NCI-H1417 (cell line): ENCODE data around the gene PIGZ.
A peak's percentile ranks its signal among the peaks of the same experiment; 100 is the strongest.

Experiments
- DNase-seq, 3 experiments: peaks; one replicate each; lab custom pipeline; 2025; lab: John Stamatoyannopoulos, UW

PIGZ gene

DNA sequence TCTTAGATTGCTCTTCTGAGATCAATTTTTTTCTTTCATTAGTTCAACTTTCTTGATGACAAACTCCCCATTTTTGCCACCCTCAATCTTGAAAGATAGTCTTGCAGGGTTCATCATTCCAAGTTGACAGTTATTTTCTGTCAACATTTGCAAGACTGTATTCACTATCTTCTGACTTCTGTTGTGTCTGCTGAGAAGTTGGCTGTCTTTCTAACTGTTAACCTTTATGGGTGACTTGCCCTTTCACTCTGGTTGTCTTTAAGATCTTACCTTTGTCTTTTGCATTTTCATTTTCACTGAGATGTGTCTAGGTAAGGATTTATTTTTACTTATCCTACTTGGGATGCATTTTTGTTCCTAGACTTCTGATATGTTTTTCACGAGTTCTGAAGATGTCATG is 14.6 kb upstream of the PIGZ start:
- no peak for DNase-seq

DNA sequence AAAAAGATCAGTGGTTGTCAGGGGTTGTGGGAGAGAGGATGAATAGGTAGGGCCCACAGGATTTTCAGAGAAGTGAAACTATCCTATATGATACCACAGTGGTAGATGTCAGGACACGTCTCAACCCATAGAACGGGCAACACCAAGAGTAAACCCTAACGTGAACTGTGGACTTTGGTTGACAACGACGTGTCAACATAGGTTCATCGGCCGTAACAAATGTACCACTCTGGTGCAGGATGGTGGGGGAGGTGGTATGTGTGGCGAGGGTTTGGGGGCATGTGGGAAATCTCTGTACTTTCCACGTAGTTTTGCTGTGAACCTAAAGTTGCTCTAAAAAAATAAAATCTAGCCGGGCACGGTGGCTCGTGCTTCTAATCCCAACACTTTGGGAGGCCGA is 13.0 kb upstream of the PIGZ start:
- DNase-seq: no peak

DNA sequence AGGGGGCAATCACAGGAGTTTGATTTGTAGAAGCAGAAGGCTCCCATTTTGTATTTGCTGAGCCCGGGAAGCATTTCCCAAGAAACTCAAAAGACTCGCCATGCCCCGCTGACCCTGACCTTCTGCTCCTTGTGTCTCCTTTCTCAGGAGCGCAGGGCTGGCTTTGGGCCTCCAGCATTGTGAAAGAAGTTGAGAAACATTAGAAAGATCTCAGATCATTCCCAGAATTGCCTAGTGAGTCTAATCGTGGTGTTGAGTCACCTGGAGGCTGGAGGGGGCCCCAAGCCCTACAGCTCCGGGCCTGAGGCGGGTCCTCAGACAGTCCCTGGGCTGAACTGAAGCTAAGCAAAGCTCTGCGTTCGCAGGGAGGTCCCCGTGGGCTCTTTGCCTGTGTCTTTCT is 10.9 kb upstream of the PIGZ start:
- no peak for DNase-seq

DNA sequence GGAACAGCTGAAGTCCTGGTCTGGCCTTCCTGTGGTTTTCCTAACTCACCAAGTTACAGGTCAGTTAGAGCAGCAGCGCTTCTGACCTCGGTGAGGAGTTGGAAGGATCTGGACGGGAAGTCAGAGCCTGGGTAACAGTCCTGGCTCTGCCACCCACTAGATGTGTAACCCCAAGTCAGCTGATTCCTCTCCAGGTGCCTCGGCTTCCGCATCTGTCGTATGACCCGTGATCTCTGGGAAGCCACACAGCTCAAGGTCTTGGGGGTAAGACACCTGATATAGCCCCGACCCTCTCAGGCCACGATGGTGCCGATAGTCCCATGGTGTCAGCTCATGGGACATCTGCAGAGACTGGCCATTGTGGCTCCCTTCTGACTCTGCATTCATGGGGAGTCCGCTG is 8.3 kb upstream of the PIGZ start:
- no peak for DNase-seq

DNA sequence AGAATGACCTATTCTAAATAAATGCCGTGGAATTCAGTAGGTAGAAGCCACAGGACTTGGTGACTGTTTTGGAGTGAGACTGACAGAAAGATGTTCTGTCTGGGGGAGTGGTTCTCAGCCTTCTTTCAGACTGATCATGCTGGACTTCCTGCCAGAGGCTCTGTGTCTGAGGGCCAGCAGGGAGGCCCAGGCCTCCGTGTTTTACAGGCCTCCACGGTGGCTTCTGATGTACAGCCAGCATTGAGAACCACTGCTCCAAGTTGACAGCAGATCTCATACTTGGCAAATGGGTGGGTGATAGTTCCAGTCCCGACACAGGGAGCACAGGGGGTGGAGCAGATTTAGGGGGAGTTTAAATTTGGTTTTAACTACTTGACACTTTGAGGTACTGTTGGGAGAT is 6.7 kb upstream of the PIGZ start:
- DNase-seq: no peak

DNA sequence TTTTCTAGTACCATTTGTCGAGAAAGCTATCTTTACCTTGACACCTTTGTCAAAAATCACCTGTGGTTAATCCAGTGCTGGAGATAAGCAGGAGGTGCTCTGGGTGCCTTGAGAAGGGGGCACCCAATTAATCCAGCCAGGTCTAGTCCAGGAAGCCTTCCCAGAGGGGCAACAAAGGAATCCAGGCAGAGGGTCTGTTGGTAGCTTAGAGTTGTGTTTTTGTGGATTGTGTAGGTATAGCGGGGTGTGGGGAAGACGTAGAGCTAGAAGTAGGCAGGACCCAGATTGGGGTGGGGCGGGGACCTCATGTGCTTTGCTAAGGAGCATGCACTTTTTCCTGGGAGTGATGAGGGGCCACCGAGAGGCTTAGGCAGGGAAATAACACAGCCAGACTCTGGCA is 6.0 kb upstream of the PIGZ start:
- no peak for DNase-seq

DNA sequence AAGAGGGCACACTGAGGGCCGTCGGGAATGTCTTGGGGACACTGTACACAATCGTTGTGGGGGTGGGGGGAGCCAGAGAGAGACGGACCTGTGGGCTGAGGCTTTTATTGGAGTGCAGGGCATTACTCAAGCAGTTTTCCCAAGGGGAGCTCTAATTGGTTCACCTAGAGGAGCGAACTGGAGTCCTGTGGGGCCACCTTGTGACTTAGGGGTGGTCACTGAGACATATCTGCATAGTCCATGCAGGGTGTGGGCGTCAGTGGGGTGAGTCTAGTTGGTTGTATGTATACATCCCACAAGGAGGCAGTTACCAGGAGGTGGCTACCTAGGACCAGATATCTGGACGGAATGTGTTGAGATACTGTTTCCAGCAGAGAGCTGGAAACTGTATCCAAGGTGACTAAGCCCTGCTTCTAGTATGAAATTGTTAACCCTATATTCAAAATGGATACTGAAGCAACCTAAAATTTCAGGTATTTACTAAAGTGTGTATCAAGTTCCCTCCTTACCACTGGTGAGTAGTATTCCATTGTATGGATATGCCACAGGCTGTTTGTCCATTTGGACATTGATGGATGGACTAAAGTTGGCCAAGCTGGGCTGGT is 2.6 kb upstream of the PIGZ start:
- DNase-seq: peak in 1 of 3 experiments; percentile 16

DNA sequence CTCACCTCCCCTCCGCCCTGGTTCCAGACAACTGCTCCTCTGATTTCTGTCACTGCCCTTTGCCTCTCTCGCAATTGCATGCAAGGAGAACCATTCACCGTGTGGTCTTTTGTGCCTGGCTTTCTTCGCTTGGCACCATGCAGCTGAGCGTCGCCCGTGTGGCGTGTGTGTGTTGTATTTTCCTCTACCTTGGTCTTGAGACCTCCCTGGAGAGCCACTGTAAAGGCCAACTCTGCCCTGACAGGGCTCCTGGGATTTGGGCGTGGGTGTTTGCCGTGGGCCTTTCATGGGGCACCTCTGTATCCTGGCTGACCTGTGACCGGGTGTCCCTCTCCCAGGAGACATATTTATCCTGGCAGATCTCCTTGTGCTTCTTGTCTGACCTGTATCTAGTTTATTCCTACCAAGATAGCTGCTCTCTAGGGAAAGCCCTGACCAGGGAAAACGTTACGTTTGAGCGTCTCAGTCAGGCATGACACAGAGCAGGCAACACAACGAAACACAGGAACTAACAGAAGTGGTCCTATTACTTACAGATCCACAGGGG is 2.0 kb upstream of the PIGZ start:
- DNase-seq: peak in 1 of 3 experiments; percentile 37

DNA sequence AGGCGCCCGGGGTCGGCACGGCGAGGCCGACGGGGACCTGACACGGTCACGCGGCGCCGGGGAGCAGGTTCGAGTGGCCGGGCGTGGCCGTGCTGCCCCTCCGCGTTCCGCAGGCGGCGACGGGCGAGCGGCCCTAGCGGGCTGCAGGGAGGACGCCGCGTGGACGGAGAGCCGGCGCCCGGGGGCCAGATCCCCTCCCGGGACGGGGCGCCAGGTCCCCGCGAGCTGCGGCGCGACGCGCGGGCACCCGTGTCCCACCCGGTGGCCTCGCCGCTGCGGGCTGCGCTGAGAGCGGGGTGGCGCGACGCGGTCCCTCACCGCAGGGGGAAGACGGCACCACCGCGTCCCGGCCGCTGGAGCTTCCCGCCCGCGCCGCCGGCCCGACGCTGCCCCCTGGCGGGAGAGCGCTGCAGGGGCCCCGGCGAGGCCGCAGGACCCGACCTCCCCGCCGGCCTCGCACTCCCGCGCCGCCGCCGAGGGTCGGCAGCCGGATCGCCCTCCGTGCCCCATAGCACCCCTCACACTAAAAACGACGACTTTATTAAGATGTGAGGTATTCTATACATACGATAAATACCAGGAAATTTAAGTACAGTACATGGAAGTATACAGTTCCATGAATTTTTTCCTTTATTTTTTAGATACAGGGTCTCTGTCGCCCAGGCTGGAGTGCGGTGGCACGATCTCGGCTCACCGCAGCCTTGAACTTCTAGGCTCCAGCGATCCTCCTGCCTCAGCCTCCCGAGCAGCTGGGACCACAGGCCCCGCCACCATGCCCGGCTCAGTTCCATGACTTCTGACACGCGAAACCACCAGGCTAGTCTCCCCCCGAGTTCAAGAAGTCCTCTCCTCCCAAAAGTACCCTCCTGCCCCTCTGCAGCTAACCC is 1.3 kb upstream of the PIGZ start:
- DNase-seq: peak; percentile 52 to 82 (median 73)

DNA sequence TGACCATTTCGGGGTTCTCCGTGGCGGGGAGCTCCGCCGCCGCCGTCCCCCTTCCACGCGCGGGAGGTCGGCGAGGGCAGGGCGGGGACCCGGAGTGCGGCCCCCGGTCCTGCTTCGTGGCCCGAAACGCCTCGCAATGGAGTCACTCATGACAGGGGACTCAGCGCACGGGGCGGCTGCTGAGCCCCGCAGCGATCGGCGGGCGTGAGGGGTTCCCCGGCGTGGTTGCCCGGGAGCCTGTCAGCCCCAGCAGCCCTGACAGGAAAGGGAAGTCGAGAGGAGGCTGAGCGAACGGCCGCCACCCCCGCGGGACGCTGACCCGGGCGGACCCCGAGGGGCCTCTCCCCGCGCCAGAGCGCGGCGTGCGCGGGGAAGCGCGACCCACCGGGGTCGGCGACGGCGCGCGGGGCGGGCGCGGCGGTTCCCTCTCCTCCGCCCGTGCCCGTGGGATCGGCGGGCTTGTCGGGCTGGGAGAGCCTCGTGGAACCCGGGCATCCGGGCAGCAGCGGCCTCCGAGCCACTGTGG is 564 bp upstream of the PIGZ start:
- DNase-seq: peak in 1 of 3 experiments; percentile 56

DNA sequence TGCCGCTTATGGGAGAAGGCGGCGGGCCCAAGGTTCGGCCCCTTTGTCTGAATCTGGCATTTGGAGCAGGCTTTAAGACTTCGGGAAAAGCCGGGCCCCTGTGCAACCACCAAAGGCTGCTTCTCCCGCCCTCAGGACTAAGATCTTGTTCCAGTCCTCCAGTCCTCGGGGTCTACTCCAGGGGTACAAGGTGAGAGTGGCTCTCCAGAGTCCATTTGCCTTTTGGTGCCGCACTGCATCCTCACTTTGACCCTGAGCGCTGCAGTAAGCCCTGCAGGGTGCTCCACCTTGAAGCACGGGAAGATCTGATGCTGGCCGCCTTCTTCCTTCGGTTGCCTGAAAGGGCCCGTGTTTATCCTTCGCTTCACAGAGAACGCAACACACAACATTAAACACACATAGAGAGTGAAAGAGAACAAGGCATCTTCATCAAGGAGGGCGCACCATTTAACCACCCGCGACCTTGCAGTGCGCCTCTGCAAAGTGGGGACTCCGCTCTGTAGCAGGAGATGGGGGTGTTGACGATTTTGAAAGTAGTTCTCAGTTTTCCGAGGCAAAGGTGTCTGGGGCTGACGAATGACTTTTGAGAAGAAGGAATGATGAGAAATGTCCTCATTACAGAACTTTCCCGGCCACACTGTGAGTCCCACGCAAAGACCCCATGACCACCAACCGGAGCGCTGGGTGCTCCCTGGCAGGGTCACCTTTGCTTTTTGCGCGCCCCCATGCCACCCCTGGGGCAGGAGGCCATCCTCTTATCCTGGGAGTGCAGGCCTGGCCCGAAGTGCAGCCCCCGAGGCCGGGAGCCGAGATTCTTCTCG is 1.0 kb downstream of the PIGZ start:
- DNase-seq: no peak

DNA sequence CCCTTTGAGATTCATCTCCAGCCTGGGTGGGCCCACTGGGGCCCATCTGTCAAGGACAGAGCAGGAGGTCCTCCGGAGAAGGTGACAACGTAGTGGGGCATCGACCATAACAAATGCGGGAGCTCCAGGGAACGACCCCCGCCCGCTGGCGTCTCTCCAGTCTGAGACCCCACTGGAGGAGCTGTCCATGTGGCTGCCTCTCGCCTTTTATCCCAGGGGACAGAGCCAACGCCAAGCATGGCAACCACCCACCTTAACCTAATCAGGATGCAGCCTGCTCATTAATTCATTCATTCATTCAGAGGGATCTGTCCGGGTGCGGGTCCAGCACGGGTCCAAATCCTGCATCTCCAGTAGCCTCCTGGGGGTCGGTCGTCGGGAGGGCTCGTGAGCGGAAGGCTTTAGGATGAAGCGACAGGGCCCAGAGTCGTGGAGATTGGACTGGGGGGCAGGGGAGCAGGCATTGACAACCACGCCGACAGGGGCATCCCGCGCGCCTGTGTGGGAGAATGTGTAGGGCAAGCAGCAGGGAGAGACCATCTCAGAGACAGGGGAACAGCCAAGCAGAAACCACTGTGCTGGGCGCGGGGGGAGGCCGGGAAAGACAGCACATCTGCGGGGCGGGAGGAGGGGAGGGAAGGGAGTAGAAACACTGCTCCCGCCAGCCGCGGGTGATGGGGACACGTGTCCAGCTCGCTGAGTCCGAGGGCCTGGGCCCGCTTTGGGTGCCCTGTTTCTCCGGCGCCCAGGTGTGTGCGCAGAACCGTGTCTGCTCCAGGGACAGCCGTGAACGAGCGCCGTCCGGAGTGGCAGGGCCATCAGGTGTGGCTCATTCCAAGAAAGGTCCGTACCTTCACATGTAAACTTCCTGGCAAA is 1.9 kb downstream of the PIGZ start:
- DNase-seq: no peak

DNA sequence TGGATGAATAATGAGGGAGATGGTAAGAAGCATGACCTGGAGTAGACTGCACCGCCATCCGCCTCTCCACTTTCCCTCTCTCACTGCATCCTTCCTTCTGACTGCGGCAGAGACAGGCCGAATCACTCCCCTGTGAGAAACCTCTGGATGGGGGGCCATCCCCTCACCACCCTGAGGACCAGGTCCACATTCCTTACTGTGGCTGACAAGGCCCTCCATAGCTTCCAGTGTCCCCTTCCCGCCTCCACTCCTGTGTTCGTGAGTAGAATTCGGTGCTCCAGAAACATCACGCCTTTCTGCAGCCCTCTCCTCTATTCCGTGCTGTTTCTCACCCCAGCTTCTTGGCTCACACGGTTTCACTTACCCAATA is 2.8 kb downstream of the PIGZ start:
- DNase-seq: no peak

DNA sequence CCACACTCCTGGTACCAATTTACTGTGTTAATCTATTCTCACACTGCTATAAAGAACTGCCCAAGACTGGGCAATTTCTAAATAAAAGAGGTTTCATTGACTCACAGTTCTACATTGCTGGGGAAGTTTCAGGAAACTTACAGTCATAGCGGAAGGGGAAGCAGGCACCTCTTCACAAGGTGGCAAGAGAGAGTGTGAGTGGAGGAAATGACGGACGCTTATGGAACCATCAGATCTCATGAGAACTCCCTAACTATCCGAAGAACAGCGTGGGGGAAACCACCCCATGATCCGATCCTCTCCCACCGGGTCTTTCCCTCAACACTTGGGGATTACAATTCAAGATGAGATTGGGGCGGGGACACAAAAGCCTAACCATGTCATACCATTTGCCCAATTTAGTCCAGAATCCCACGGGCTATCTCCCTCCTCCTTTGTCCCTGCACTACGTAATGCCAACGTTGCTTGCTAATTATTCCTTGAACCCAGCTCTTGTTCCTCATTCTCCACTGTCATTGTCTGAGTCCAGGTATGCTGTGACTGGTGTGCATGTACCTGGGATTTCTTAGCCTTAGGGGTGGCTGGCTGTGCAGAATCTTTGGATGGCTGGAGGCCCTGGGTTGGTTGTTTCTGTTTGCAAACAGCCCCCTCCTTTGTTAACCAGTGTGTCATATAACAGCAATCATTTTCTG is 3.4 kb downstream of the PIGZ start:
- no peak for DNase-seq

DNA sequence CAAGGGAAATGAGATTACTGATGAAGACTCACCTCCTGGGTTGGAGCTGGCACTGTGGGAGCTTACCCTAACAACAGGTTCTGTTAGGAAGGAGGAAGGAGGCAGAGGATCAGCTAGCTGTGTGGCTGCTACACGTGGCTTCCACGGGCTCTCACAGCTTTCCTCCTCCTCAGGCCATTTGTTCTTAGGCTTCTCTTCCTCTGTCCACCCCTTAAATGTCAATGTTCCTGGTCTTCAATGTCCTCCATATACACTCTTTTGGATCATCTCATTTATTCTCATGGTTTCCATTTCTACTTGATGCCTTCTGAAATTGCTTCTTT is 5.0 kb downstream of the PIGZ start:
- DNase-seq: no peak

DNA sequence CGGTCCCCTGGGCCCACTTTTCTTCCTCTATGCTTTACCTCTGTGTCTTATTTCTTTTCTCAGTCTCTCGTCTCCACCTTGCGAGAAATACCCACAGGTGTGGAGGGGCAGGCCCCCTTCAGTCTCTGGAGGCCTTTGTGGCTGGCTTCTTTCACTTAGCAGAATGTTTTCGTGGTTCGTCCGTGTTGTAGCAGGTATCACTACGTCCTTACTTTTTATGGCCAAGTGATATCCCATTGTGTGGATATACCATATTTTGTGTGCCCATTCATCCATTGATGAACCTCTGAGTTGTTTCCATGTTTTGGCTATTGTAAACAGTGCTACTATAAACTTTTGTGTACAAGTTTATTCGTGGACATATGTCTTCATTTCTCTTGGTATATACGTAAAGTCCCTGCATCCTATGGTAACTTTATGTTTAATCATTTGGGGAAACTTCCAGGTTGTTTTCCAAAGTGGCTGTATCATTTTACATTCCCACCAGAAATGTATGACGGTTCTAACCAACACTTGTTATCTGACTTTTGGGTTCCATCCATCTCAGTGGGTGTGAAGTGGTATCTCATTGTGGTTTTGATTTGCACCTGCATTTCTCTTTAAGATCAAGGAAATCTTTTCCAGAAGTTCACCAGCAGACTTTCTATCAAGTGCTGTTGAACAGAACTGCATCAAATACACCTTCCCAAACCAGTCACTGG is 5.6 kb downstream of the PIGZ start:
- no peak for DNase-seq

DNA sequence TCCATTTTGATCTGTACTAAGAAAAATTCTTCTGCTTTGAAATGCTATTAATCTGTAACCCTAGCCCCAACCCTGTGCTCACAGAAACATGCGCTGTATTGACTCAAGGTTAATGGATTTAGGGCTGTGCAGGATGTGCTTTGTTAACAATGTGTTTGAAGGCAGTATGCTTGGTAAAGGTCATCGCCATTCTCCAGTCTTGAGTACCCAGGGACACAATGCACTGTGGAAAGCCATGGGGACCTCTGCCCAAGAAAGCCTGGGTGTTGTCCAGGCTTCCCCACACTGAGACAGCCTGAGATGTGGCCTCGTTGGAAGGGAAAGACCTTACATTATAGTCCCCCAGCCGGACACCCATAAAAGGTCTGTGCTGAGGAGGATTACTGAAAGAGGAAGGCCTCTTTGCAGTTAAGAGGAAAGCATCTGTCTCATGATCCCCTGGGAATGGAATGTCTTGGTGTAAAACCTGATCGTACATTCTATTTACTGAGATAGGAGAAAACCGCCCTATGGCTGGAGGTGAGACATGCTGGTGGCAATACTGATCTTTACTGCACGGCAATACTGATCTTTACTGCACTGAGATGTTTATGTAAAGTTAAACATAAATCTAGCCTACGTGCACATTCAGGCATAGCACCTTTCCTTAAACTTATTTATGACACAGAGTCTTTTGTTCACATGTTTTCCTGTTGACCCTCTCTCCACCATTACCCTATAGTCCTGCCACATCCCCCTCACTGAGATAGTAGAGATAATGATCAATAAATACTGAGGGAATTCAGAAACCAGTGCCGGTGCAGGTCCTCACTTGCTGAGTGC is 6.3 kb downstream of the PIGZ start:
- no peak for DNase-seq

DNA sequence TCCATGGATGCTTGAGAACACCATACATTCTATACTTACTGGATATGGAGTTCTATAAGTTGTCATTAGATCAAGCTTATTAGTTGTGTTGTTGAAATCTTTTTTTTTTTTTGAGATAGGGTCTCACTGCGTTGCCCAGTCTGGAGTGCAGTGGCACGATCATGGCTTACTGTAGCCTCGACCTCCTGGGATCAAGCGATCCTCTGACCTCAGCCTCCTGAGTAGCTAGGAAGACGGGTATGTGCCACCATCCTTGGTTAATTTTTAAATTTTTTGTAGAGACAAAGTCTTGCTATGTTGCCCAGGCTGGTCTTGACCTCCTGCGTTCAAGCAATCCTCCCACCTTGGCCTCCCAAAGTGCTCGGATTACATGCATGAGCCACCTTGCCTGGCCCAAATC is 13.8 kb downstream of the PIGZ start:
- no peak for DNase-seq

DNA sequence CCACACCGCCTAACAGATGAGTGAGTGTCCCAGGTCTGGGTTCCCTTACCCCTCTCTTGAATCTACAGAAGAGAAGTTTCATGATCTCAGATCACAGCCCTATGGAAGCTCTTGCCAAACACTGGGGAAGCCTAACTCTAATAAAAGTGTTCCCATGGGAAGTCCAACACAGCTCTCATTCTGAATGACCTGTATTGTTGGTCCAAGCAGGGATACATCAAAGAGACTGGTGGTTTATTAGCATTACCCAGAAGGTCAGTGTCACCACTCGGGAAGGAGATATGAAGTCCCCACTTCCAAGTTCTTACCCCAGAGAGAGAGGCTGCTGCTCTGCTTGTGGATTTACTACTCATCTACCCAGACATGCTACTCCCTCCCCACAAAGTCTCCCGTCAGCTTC is 17.3 kb downstream of the PIGZ start:
- DNase-seq: no peak
